Eye (tissue), 1 donor: Measurements from ENCODE around the gene OR8S1.

Experiments used
- DNase-seq: peaks from one replicate; pipeline ENCODE4 v3.0.0-alpha.2; 2015

Gene OR8S1

GRCh38 chr12:48557919-48558318 is 32.5 kb downstream of the OR8S1 start:
- DNase-seq, result no peak

- DNase-seq, result no peak
These were observed 42.3 kb downstream of the OR8S1 start for GRCh38 chr12:48567731-48568130.

GRCh38 chr12:48569946-48570345 is 44.5 kb downstream of the OR8S1 start, which contains the start of gene LALBA:
Gene LALBA (minus strand): TSS chr12:48570046. CDS start chr12:48570020, 26 bp downstream.
- no peak for DNase-seq

- no peak for DNase-seq
These were observed 46.9 kb downstream of the OR8S1 start for GRCh38 chr12:48572326-48572725.
